ENCODE measurements around the gene OTOF.
A peak's percentile ranks its signal among the peaks of the same experiment; 100 is the strongest.

The OTOF gene

GRCh38 chr2:26449278-26450030 is 28.5 kb downstream of the OTOF start:
- DNase-seq (ENCODE audit: low read depth): no peak

- DNase-seq (ENCODE audit: low read depth): no peak
These were observed 29.3 kb downstream of the OTOF start for GRCh38 chr2:26448651-26449050.

GRCh38 chr2:26444236-26444635 is 33.7 kb downstream of the OTOF start:
- DNase-seq (ENCODE audit: low read depth): no peak

- DNase-seq (ENCODE audit: low read depth): no peak
These were observed 35.2 kb downstream of the OTOF start for GRCh38 chr2:26442707-26443106.

- no peak for DNase-seq (ENCODE audit: low read depth)
These were observed 35.6 kb downstream of the OTOF start for GRCh38 chr2:26442301-26442700.

- DNase-seq (ENCODE audit: low read depth): peak; percentile 70
These were observed 39.0 kb downstream of the OTOF start for GRCh38 chr2:26438926-26439325.

- peak; percentile 86 for DNase-seq (ENCODE audit: low read depth)
These were observed 39.4 kb downstream of the OTOF start for GRCh38 chr2:26438526-26438925.

GRCh38 chr2:26435106-26435505 is 42.8 kb downstream of the OTOF start:
- DNase-seq (ENCODE audit: low read depth): no peak

GRCh38 chr2:26432859-26433258 is 45.1 kb downstream of the OTOF start:
- DNase-seq (ENCODE audit: low read depth): no peak

GRCh38 chr2:26432363-26432762 is 45.6 kb downstream of the OTOF start:
- no peak for DNase-seq (ENCODE audit: low read depth)

GRCh38 chr2:26430826-26431225 is 47.1 kb downstream of the OTOF start:
- DNase-seq (ENCODE audit: low read depth): peak; percentile 57

- DNase-seq (ENCODE audit: low read depth): peak; percentile 2
These were observed 47.9 kb downstream of the OTOF start for GRCh38 chr2:26429779-26430578.

- no peak for DNase-seq (ENCODE audit: low read depth)
These were observed 49.1 kb downstream of the OTOF start for GRCh38 chr2:26428846-26429245.

GRCh38 chr2:26424221-26424620 is 53.7 kb downstream of the OTOF start:
- DNase-seq (ENCODE audit: low read depth): no peak

GRCh38 chr2:26423750-26424149 is 54.2 kb downstream of the OTOF start:
- no peak for DNase-seq (ENCODE audit: low read depth)

GRCh38 chr2:26422947-26423629 is 54.8 kb downstream of the OTOF start:
- DNase-seq (ENCODE audit: low read depth): no peak

- no peak for DNase-seq (ENCODE audit: low read depth)
These were observed 56.0 kb downstream of the OTOF start for GRCh38 chr2:26421961-26422360.

GRCh38 chr2:26414311-26414710 is 63.6 kb downstream of the OTOF start:
- DNase-seq (ENCODE audit: low read depth): no peak

GRCh38 chr2:26412091-26412673 is 65.7 kb downstream of the OTOF start:
- DNase-seq (ENCODE audit: low read depth): no peak

- no peak for DNase-seq (ENCODE audit: low read depth)
These were observed 66.5 kb downstream of the OTOF start for GRCh38 chr2:26411419-26411818.

- DNase-seq (ENCODE audit: low read depth): no peak
These were observed 67.1 kb downstream of the OTOF start for GRCh38 chr2:26410764-26411243.

- no peak for DNase-seq (ENCODE audit: low read depth)
These were observed 68.1 kb downstream of the OTOF start for GRCh38 chr2:26409785-26410184.
